HG02678 (cell line): ENCODE data around the gene CHI3L2.

Experiments
- ATAC-seq: cut with Tn5 transposase; IDR thresholded peaks from one replicate; pipeline ENCODE4 v1.9.1; 2021; ENCODE audit warnings: mild to moderate bottlenecking, moderate library complexity; ENCODE audit not compliant: unreplicated experiment

The CHI3L2 gene

DNA sequence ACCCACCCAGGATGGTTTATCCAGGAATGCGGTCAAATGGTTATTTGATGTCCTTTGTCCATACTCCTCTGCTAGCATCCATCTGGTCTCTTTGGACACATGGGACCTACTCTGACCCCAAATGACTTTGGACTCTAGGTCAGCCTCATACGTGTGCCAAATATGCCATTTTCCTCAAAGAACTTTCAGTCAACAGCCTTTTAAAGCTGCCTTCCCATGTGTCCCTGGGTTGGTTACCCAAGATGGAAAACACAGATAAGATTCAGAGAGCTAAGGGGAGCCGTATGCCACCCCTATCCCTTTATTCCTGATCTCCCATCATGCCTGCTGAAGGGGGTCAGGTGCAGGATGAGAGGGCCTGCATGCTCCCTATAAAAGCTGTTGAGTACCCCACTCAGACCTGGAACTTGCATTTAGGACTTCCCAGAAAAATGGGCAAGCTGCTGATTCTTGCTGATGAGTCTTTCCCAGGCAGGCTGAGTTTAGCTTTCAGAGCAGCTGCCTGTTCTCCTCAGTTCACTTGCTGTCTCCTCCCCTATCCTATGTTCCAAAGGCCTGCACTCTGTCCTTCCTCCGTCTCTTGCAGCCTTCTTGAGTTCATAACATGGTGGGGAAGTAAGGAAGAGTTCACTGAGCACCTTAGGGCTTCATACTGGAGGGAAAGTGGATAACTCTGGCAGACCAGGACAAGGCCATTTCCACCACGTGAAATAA is 19.8 kb downstream of the CHI3L2 start:
- ATAC-seq: no peak

- no peak for ATAC-seq
Measured at GRCh38 chr1:111249960-111250359, 22.4 kb downstream of the CHI3L2 start.

- ATAC-seq: no peak
Measured at GRCh38 chr1:111251570-111251969, 24.1 kb downstream of the CHI3L2 start.

DNA sequence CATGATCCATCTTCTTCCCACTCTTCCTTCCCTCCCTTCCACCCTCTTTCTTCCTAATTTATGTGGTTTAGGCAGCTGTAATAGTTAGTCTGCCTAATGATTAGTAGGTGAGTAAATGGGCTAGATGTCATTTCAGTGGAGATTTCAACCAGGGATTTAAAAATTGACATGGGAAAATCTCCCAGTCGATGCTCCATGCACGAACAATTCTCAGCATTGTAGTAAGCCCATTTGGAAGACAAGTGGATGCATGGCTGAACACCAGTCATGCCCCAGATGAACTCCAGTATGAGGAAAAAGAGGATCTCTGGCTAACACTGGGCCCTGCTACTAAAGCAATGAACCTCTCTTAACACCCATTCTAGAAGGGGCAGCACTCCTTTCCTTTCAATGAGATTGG is 25.3 kb downstream of the CHI3L2 start:
- no peak for ATAC-seq

DNA sequence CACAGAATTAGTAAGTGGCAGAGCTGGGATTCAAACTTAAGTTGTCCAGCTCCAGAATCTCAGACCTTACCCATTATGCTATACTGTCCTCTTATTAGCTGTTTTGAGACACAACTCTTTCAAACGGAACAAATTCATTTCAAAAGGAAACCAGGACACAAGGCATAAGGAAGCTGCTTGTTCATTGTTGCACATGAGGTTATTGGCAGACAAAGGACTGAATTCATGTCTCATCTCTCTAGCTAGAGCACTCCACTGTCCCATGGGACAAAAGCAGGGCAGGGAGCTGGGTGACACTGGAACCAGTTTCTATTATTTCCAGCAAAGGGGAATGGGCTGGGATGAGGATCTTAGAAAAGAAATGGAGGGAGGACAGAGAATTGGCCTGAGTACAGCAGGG is 26.4 kb downstream of the CHI3L2 start:
- no peak for ATAC-seq

- ATAC-seq: no peak
Measured at GRCh38 chr1:111256988-111257658, 29.6 kb downstream of the CHI3L2 start.

DNA sequence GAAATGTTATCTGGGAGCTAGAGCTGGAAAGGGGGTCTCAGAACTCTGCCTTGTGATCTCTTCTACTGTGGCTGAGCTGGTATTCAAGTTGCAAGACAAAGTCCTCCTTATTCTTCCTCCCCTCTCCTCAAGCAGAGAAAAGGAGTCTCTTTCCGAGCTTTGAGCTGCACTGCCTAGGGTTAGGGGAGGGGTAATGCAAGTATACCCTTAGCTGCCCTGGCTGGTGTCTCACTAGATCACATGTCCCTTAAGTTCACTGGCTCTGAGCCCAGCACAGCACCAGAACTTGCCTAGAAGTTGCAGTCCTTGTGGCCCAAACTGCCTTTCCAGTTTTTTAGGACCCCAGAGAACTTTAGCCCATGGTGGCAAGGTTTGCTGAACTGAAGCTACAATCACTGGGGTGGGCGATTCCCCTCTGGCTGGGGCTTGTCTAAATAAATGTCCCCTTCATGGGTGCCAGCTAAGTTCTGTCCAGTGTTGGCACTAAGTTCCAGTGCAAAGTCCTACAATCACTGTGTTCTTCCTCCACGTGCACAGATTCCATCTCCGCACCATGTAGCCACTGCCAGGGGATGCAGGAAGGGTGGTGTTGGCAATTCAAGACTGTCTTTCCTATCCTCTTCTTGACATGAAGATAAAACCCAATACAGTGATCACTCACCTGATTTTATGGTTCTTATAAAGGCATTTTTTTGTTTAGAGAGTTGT is 40.4 kb downstream of the CHI3L2 start:
- no peak for ATAC-seq

- ATAC-seq: no peak
Measured at GRCh38 chr1:111269825-111270406, 42.4 kb downstream of the CHI3L2 start.

DNA sequence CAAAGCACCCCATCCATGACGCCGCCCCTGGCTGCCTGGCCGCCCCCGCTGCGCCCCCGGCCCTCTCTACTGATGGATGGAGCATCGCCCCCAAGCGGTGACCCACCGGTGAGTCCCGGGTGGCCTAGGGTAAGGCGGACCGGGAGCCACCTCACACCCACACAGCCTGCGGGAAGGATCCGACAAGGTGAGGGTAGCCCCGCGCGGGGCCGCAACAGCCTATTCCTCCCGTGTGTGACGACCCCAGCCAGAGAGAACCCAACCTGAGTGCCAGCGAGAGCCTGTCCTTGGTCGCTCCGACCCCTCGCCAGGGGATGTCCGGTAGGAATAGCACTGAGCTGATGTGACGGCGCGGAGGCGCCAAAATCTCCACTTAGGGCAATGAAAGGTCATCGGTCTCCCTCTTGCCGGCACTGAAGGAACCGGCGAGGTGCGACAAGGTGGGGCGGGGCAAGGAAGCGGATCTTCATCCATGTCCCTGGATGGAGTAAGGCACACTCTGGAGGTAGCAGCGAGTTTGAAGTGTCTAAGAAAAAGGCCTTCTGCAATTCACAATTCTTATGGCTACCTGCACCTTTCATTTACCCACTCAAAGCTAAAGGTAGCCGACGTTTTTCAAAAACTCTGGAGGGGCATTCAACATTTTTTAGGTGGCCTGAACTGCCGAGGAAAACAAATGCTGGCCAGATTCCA is 43.4 kb downstream of the CHI3L2 start:
- ATAC-seq: no peak

GRCh38 chr1:111271464-111271801 is 43.9 kb downstream of the CHI3L2 start:
- no peak for ATAC-seq

GRCh38 chr1:111272081-111272480 is 44.6 kb downstream of the CHI3L2 start:
- ATAC-seq: no peak

DNA sequence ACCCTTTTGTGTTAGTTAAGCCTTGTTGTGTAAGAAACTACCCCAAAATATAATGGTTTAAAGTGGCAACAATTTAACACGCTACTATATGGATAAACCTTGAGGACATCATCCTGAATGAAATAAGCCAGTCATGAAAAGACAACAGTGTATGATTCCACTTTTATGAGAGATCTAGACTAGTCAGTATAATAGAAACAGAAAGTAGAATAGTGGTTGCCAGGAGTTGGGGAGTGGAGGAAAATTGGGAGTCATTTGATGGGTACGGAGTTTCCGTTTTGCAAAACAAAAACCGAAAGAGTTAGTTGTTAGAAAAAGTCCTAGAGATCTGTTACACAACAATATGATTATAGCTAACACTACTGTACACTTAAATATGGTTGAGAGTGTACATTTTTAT is 47.1 kb downstream of the CHI3L2 start:
- no peak for ATAC-seq

DNA sequence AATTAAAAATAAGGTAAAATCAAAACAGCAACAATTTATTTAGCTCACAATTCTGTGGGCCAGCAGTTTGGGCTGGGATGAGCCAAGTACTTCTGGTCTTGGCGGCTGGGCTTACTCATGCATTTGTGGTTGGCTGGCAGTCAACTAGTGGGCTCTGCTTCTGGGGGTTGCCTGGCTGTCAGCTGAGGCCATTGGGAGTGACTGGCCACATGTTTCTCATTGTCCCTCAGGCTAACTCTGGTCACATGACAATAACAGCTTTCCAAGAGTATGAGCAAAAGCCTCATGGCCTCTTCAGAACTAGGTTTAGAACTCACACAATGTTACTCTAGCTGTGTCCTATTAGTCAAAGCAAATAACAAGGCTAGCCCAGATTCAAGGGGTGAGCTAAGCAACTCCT is 47.6 kb downstream of the CHI3L2 start:
- no peak for ATAC-seq

DNA sequence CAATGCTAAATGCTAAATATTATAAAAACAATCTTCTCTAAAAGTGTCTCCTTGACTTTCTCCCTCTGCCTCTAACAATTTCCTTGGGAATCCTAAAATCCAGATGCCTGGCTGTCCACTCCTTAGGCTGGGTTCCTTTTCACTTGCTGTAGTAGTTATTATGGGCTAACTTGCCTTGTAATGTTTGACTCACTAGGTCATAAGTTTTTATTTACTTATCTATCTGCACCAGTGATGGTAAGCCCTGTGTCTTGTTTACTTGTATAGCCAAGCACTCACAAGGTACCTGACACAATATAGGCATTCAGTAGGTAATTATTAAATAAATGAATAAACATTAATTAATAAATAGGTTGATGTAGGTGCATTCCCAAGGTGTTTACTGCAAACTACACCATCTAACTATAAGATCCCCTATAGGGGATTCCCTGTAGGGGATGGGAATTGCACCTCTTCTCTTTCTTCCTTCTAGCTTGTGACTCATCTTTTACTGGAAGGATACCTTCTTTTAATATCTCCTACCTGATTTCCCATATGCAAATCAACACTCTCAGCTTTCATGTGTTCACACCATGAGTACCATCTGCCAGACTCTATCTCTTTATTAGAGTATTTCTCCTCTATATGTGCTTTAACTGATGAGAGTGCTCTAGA is 48.4 kb downstream of the CHI3L2 start:
- ATAC-seq: no peak

GRCh38 chr1:111279144-111279543 is 51.6 kb downstream of the CHI3L2 start:
- no peak for ATAC-seq

GRCh38 chr1:111280267-111280666 is 52.8 kb downstream of the CHI3L2 start:
- ATAC-seq: no peak

DNA sequence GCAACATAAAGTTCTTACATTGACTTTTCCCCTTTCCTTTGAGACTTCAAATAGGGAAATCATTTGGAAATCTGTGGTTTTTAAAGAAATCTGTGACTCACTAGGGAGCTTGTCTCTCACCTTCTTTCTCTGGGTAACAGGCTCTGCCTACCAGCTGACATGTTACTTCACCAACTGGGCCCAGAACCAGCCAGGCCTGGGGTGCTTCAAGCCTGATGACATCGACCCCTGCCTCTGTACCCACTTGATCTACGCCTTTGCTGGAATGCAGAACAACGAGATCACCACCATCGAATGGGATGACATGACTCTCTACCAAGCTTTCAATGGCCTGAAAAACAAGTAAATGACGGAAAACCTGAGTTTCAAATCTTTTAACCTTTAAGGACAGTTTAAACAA is 53.9 kb downstream of the CHI3L2 start:
- no peak for ATAC-seq

GRCh38 chr1:111283838-111284237 is 56.3 kb downstream of the CHI3L2 start:
- no peak for ATAC-seq

DNA sequence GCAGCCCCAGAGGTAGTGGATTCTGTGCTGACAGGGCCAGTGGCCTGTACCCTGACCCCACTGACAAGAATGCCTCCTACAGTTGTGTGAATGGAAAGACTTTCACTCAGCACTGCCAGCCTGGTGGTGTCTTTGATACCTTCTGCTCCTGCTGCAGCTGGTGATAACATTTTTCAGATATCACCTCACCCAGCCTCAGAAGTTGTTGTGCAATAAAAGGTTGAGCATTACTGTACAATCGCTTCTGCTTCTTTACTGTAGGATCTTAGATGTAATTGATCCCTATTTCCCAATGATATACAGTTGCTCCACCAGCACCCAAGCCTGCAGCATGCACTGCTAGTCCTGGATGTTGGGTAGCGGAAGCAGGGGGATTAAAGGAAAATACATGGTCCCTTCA is 58.4 kb downstream of the CHI3L2 start:
- no peak for ATAC-seq

- no peak for ATAC-seq
Measured at GRCh38 chr1:111286912-111287311, 59.4 kb downstream of the CHI3L2 start.

GRCh38 chr1:111289371-111289770 is 61.9 kb downstream of the CHI3L2 start:
- no peak for ATAC-seq
